Pancreas (tissue), 10 donors: ENCODE results near the gene TMCC2. TPM values are rescaled to one million over a fixed set of nuclear protein-coding genes. Genes with fewer than 3 reads are reported as not detected.

Experiments used
- ATAC-seq, 4 donors: fragments of 200-7000 bp; cut with Tn5 transposase; one replicate each; pipeline versions ENCODE4 v1.8.0 to v1.9.1; 2020; ENCODE audit warnings: mild to moderate bottlenecking in 4 of 4, moderate library complexity in 4 of 4
- DNase-seq, 6 donors: peaks; one replicate each; pipeline ENCODE4 v3.0.0-alpha.2; 2020
- FAIRE-seq: peaks from 2 replicates; lab custom pipeline; 2012; peaks lifted over from hg19 to GRCh38; lab: Jason Lieb, UNC
- H3K27ac ChIP-seq, 4 donors: fragments of 200-600 bp; sonication (generic); 1 replicate in 3 of 4; 2 replicates in 1 of 4; pipeline versions ENCODE4 v1.5.0 to v1.8.0; 2020
- H3K27me3 ChIP-seq, 4 donors: fragments of 200-600 bp; one replicate each; pipeline ENCODE4 v1.8.0; 2021
- H3K36me3 ChIP-seq, 3 donors: fragments of 200-600 bp; sonication (generic) in 1 of 3; one replicate each; pipeline versions ENCODE4 v1.5.0 to v1.8.0; 2020 to 2021
- H3K4me1 ChIP-seq, 3 donors: fragments of 200-600 bp; one replicate each; pipeline ENCODE4 v1.8.0; 2021
- H3K4me3 ChIP-seq, 4 donors: fragments of 200-600 bp; sonication (generic) in 2 of 4; one replicate each; pipeline versions ENCODE4 v1.5.0 to v1.8.0; 2020 to 2021
- H3K9me3 ChIP-seq, 4 donors: fragments of 200-600 bp; one replicate each; pipeline ENCODE4 v1.8.0; 2021
- WGBS, 2 donors: extraction: QIAGEN DNeasy Blood & Tissue Kit; methylation state at CpG; one replicate each; pipeline ENCODE4 v1.1.7; 2013; 5-methylcytosine and 5-hydroxymethylcytosine counted together
- intact Hi-C, 3 donors: fragments of 100-400 bp; cut with DNase I; formaldehyde crosslinking; loops; one replicate each; pipeline versions ENCODE4 v1.11.1 to v1.14.2; 2022
- polyA plus RNA-seq, 2 donors: library from polyadenylated mRNA; stranded (reverse); fragments of 200-250 nt; gene quantifications; one replicate each; pipeline ENCODE4 v1.2.3, GENCODE V29; 2013
- total RNA-seq, 6 donors: library from RNA; stranded (reverse); fragmentation: NEBNext Ultra II Directional in 4 of 6; extraction: Animal tissue kit (Norgen Biotek cat#: 25700) in 4 of 6; gene quantifications; one replicate each; pipeline versions ENCODE4 v1.2.1 to v1.2.4, GENCODE V29; 2021 to 2023
- TF ChIP-seq, protein P1 (sequence below), 4 donors: fragments of 200-600 bp; sonication (generic) in 3 of 4; IDR thresholded peaks; one replicate each; pipeline versions ENCODE4 v1.5.0 to v1.8.0; 2021; ENCODE audit warnings: antibody characterized with exemption in 4 of 4
- donor health status: healthy with polysubstance abuse.
- donor health status: DM: no; HTN: no; CAD: no; lungs with moderate emphysema.
- donor health status: DM: no; HTN: no; CAD: no.
- donor health status: control.
- donor health status: control.
- donor health status: Bipolar disorder and iron deficiency.
- donor health status: DM: yes; HTN: yes; CAD: no.
- donor health status: DM: no; HTN: no; CAD: no.
- donor health status: DM: no; HTN: no; CAD: no.
- donor health status: DM: yes; HTN: yes; CAD: no.

TMCC2 gene
- total and polyA plus RNA-seq, 8 donors, result 0.55 to 4.3 (median 1.2) TPM

GRCh38 chr1:205301842-205302588 lies 74.3 kb downstream of the TMCC2 start:
- TF ChIP-seq, protein P1, sequence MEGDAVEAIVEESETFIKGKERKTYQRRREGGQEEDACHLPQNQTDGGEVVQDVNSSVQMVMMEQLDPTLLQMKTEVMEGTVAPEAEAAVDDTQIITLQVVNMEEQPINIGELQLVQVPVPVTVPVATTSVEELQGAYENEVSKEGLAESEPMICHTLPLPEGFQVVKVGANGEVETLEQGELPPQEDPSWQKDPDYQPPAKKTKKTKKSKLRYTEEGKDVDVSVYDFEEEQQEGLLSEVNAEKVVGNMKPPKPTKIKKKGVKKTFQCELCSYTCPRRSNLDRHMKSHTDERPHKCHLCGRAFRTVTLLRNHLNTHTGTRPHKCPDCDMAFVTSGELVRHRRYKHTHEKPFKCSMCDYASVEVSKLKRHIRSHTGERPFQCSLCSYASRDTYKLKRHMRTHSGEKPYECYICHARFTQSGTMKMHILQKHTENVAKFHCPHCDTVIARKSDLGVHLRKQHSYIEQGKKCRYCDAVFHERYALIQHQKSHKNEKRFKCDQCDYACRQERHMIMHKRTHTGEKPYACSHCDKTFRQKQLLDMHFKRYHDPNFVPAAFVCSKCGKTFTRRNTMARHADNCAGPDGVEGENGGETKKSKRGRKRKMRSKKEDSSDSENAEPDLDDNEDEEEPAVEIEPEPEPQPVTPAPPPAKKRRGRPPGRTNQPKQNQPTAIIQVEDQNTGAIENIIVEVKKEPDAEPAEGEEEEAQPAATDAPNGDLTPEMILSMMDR (IDR thresholded peaks at IDR 0.05), result no peak
- no peak overlapping the region for H3K4me3 ChIP-seq
- peak in 1 of 6 donors; percentile 3 for DNase-seq
- H3K36me3 ChIP-seq, result peaks cover 9 to 43% (median 24%) of the 10 kb centered on the region in 3 donors
- peak in 2 of 4 donors; percentile 3 to 7 for ATAC-seq
- no peaks in the 10 kb centered on the region for H3K9me3 ChIP-seq
- no peaks in the 10 kb centered on the region for H3K27me3 ChIP-seq
- FAIRE-seq, result no peak
- WGBS, 2 donors, result 28 to 32% methylated on average over 6 of the region's 6 CpGs
- intact Hi-C loops, result no loop called here
- peaks cover 14 to 19% (median 17%) of the 10 kb centered on the region in 3 donors for H3K4me1 ChIP-seq
- H3K27ac ChIP-seq, result peak overlapping the region; percentile 64 to 82 (median 70)

GRCh38 chr1:205303247-205303888 lies 75.6 kb downstream of the TMCC2 start:
- peak in 1 of 6 donors; percentile 73 for DNase-seq
- no peaks in the 10 kb centered on the region for H3K9me3 ChIP-seq
- H3K4me3 ChIP-seq, result no peak overlapping the region

GRCh38 chr1:205304046-205304694 lies 76.4 kb downstream of the TMCC2 start:
- peaks cover 13 to 56% (median 24%) of the 10 kb centered on the region in 3 donors for H3K36me3 ChIP-seq
- intact Hi-C loops, result no loop called here
- H3K9me3 ChIP-seq, result no peaks in the 10 kb centered on the region
- no peak overlapping the region for H3K27ac ChIP-seq
- ATAC-seq (no peak), DNase-seq (peak in 1 of 6 donors; percentile 76), FAIRE-seq (no peak)
- H3K4me3 ChIP-seq, result no peak overlapping the region
- H3K27me3 ChIP-seq, result no peaks in the 10 kb centered on the region
- TF ChIP-seq, protein P1 (IDR thresholded peaks at IDR 0.05), result no peak
- H3K4me1 ChIP-seq, result peaks cover 14 to 19% (median 17%) of the 10 kb centered on the region in 3 donors
- 90 to 93% methylated on average over 16 to 19 of the region's 19 CpGs for WGBS, 2 donors

More at GRCh38 chr1:205303247-205303888, 75.6 kb downstream of the TMCC2 start:
- H3K27me3 ChIP-seq, result no peaks in the 10 kb centered on the region
- no peak for FAIRE-seq
- H3K4me1 ChIP-seq, result peaks cover 14 to 19% (median 17%) of the 10 kb centered on the region in 3 donors
- 86 to 88% methylated on average over 20 of the region's 20 CpGs for WGBS, 2 donors
- intact Hi-C loops, result no loop called here
- no peak for ATAC-seq
- peak overlapping the region in 1 of 4 donors; percentile 22 for H3K27ac ChIP-seq
- H3K36me3 ChIP-seq, result peaks cover 13 to 55% (median 24%) of the 10 kb centered on the region in 3 donors
- TF ChIP-seq, protein P1 (IDR thresholded peaks at IDR 0.05), result no peak

GRCh38 chr1:205304695-205305070 lies 76.9 kb downstream of the TMCC2 start:
- whole genome bisulfite sequencing, 2 donors, result 94 to 95% methylated on average over 1 of the region's 1 CpG
- no peak for FAIRE-seq
- no peak for ATAC-seq

More at GRCh38 chr1:205304695-205305070, 76.9 kb downstream of the TMCC2 start:
- Histone ChIP-seq H3K9me3 (no peaks in the 10 kb centered on the region), H3K36me3 (peaks cover 13 to 60% (median 24%) of the 10 kb centered on the region in 3 donors), H3K27ac (no peak overlapping the region), H3K4me3 (no peak overlapping the region), H3K27me3 (no peaks in the 10 kb centered on the region), H3K4me1 (peaks cover 14 to 19% (median 17%) of the 10 kb centered on the region in 3 donors)
- no peak for DNase-seq
- intact Hi-C loops, result no loop called here
- TF ChIP-seq, protein P1 (IDR thresholded peaks at IDR 0.05), result no peak
